ENCODE results near the gene KRTAP4-16. TPM values are rescaled to one million over a fixed set of nuclear protein-coding genes. Genes with fewer than 3 reads are reported as not detected.

KRTAP4-16 gene
- total and polyA plus RNA-seq, 2 donors (not counting 1 experiment from before 2014, with no cell fraction given): not detected

DNA sequence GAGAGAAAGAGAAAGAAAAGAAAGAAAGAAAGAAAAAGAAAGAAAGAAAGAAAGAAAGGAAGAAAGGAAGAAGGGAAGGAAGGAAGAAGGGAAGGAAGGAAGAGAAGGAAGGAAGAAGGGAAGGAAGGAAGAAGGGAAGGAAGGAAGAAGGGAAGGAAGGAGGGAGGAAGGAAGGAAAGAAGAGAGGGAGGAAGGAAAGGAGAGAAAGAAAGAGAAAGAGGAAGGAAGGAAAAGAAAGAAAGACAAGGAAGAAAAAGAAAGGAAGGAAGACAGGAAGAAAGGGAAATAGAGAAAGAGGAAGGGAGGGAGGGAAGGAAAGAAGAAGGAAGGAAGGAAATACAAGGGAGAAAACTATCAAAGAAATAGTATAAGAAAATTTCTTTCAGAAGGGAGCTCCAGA, 25.2 kb downstream of the KRTAP4-16 start:
- no peaks in the 10 kb centered on the region for H4K20me1 ChIP-seq (ENCODE audit: control insufficient read depth, insufficient read depth, low read length, poor library complexity, severe bottlenecking)
- Mint-ChIP-seq H3K4me1 (no peaks in the 10 kb centered on the region), H3K27ac (no peak overlapping the region), H3K4me3 (no peak overlapping the region), H3K27me3 (peaks cover 27% of the 10 kb centered on the region), H3K9me3 (ENCODE audit: insufficient read depth) (no peaks in the 10 kb centered on the region)
- CTCF ChIA-PET: no interaction called here
- ATAC-seq (ENCODE audit: low read depth): no peak
- peaks cover 0 to 3% (median 0%) of the 10 kb centered on the region in 4 experiments for H3K27me3 ChIP-seq (replicated peaks in 1 of 4; ENCODE audit: control extremely low read depth in 1 of 4, control insufficient read depth in 3 of 4, insufficient read depth in 4 of 4, low read length in 3 of 4)
- intact Hi-C loops (cut with micrococcal nuclease): no loop called here
- POLR2A ChIA-PET: no interaction called here
- H3K4me1 ChIP-seq (ENCODE audit: control insufficient read depth in 2 of 2, insufficient read depth in 2 of 2, low read length in 2 of 2): no peaks in the 10 kb centered on the region
- no peaks in the 10 kb centered on the region for H3K9me3 ChIP-seq (ENCODE audit: control extremely low read depth in 1 of 3, control insufficient read depth in 2 of 3, insufficient read depth in 1 of 3, low read length in 2 of 3)
- H2AFZ ChIP-seq (ENCODE audit: insufficient read depth, low read depth, low read length, poor library complexity, severe bottlenecking): no peak overlapping the region
- no peak overlapping the region for H3K9ac ChIP-seq (ENCODE audit: low read length)
- no peaks in the 10 kb centered on the region for H3K36me3 ChIP-seq (replicated peaks in 1 of 2; ENCODE audit: control extremely low read depth in 1 of 2, control insufficient read depth in 1 of 2, extremely low read depth in 1 of 2, insufficient read depth in 2 of 2, low read length in 1 of 2)
- no peaks in the 10 kb centered on the region for H3K79me2 ChIP-seq (ENCODE audit: control insufficient read depth, insufficient read depth, low read length)
- no peak overlapping the region for H3K4me3 ChIP-seq (ENCODE audit: control extremely low read depth in 1 of 5, extremely low read depth in 1 of 5, insufficient read depth in 1 of 5, low read depth in 2 of 5, low read length in 4 of 5)
- no peak overlapping the region for H3K4me2 ChIP-seq (replicated peaks; ENCODE audit: low read depth, low read length, poor library complexity, severe bottlenecking)
- TF ChIP-seq, protein P1, sequence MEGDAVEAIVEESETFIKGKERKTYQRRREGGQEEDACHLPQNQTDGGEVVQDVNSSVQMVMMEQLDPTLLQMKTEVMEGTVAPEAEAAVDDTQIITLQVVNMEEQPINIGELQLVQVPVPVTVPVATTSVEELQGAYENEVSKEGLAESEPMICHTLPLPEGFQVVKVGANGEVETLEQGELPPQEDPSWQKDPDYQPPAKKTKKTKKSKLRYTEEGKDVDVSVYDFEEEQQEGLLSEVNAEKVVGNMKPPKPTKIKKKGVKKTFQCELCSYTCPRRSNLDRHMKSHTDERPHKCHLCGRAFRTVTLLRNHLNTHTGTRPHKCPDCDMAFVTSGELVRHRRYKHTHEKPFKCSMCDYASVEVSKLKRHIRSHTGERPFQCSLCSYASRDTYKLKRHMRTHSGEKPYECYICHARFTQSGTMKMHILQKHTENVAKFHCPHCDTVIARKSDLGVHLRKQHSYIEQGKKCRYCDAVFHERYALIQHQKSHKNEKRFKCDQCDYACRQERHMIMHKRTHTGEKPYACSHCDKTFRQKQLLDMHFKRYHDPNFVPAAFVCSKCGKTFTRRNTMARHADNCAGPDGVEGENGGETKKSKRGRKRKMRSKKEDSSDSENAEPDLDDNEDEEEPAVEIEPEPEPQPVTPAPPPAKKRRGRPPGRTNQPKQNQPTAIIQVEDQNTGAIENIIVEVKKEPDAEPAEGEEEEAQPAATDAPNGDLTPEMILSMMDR (IDR thresholded peaks at IDR 0.05): no peak
- no peak for TF ChIP-seq EZH2 (IDR thresholded peaks at IDR 0.05; ENCODE audit: borderline replicate concordance, insufficient read depth, low read depth, low read length, poor library complexity, severe bottlenecking)
- no peak for DNase-seq
- no peak overlapping the region for H3K27ac ChIP-seq (ENCODE audit: low read length in 2 of 2)

DNA sequence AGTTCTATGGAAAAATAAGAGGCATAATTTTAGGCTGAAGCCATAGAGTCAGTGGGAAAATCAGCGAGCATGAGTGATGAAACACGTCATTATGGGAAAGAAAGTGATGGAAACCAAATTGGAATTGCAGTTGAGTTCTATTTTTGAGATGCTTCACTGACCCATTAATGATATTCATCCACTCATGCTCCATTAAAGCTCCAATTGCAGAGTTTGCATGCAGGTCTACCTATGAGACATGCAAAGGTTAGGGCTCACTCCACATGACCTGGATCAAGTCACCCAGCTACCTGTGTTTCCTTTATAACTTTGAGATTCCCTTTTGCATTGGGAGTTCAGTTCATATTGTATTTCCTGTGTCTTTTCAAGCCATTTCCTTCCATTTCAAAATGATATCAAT, 28.3 kb downstream of the KRTAP4-16 start:
- CTCF ChIA-PET: no interaction called here
- WGBS (ENCODE audit: insufficient coverage): no CpG with 5 or more reads among the region's 2 CpGs
- intact Hi-C loops (cut with micrococcal nuclease): no loop called here

More for the DNA sequence above, 28.3 kb downstream of the KRTAP4-16 start:
- H3K4me1 Mint-ChIP-seq: no peaks in the 10 kb centered on the region
- no peaks in the 10 kb centered on the region for H3K4me1 ChIP-seq (ENCODE audit: control insufficient read depth in 2 of 2, insufficient read depth in 2 of 2, low read length in 2 of 2)
- no peaks in the 10 kb centered on the region for H3K79me2 ChIP-seq (ENCODE audit: control insufficient read depth, insufficient read depth, low read length)
- no peak overlapping the region for H3K27ac ChIP-seq (ENCODE audit: low read length in 2 of 2)
- no peak overlapping the region for H3K4me2 ChIP-seq (replicated peaks; ENCODE audit: low read depth, low read length, poor library complexity, severe bottlenecking)
- no peak overlapping the region for H3K4me3 Mint-ChIP-seq
- no peak for DNase-seq
- H3K9ac ChIP-seq (ENCODE audit: low read length): no peak overlapping the region
- H3K36me3 ChIP-seq (replicated peaks in 1 of 2; ENCODE audit: control extremely low read depth in 1 of 2, control insufficient read depth in 1 of 2, extremely low read depth in 1 of 2, insufficient read depth in 2 of 2, low read length in 1 of 2): no peaks in the 10 kb centered on the region
- no peak overlapping the region for H2AFZ ChIP-seq (ENCODE audit: insufficient read depth, low read depth, low read length, poor library complexity, severe bottlenecking)
- TF ChIP-seq EZH2 (IDR thresholded peaks at IDR 0.05; ENCODE audit: borderline replicate concordance, insufficient read depth, low read depth, low read length, poor library complexity, severe bottlenecking): no peak
- TF ChIP-seq, protein P1 (IDR thresholded peaks at IDR 0.05): no peak
- peaks cover 0 to 3% (median 0%) of the 10 kb centered on the region in 4 experiments for H3K27me3 ChIP-seq (replicated peaks in 1 of 4; ENCODE audit: control extremely low read depth in 1 of 4, control insufficient read depth in 3 of 4, insufficient read depth in 4 of 4, low read length in 3 of 4)
- no peak for ATAC-seq (ENCODE audit: low read depth)
- no peak overlapping the region for H3K4me3 ChIP-seq (ENCODE audit: control extremely low read depth in 1 of 5, extremely low read depth in 1 of 5, insufficient read depth in 1 of 5, low read depth in 2 of 5, low read length in 4 of 5)
- H3K9me3 Mint-ChIP-seq (ENCODE audit: insufficient read depth): no peaks in the 10 kb centered on the region
- POLR2A ChIA-PET: no interaction called here
- no peaks in the 10 kb centered on the region for H4K20me1 ChIP-seq (ENCODE audit: control insufficient read depth, insufficient read depth, low read length, poor library complexity, severe bottlenecking)
- H3K9me3 ChIP-seq (ENCODE audit: control extremely low read depth in 1 of 3, control insufficient read depth in 2 of 3, insufficient read depth in 1 of 3, low read length in 2 of 3): no peaks in the 10 kb centered on the region
- H3K27me3 Mint-ChIP-seq: peaks cover 29% of the 10 kb centered on the region
- H3K27ac Mint-ChIP-seq: no peak overlapping the region

Measured in B cell (primary cell).